HEK293 (cell line): Measurements from ENCODE around the gene COL12A1.

Experiments used
- CTCF ChIP-seq: fragments of 450-650 bp; formaldehyde crosslinking; IDR thresholded peaks from 2 replicates; pipeline ENCODE4 v1.5.1; 2016; ENCODE audit warnings: missing biosample characterization, missing genetic modification characterization
- KLF1 ChIP-seq: fragments of 450-650 bp; formaldehyde crosslinking; IDR thresholded peaks from 2 replicates; pipeline ENCODE4 v1.5.1; 2016; ENCODE audit warnings: missing biosample characterization, missing genetic modification characterization
- KLF9 ChIP-seq: fragments of 450-650 bp; formaldehyde crosslinking; IDR thresholded peaks from 2 replicates; pipeline ENCODE4 v1.5.1; 2016; ENCODE audit warnings: missing biosample characterization, missing genetic modification characterization, low read depth
- ZNF514 ChIP-seq: fragments of 450-650 bp; formaldehyde crosslinking; IDR thresholded peaks from 2 replicates; pipeline ENCODE4 v1.5.1; 2016; ENCODE audit warnings: missing biosample characterization, missing genetic modification characterization
- TF ChIP-seq, protein P1 (sequence below): fragments of 450-650 bp; formaldehyde crosslinking; IDR thresholded peaks from 2 replicates; pipeline ENCODE4 v1.5.1; 2016; ENCODE audit warnings: missing biosample characterization, missing genetic modification characterization
- TF ChIP-seq, protein P2 (sequence below): fragments of 450-650 bp; IDR thresholded peaks from 2 replicates; pipeline ENCODE4 v1.5.1; 2018; ENCODE audit warnings: missing biosample characterization, mild to moderate bottlenecking, missing genetic modification characterization
- TF ChIP-seq, protein P3 (sequence below): sonication (generic); formaldehyde crosslinking; IDR thresholded peaks from 2 replicates; pipeline ENCODE4 v1.8.1; 2022; ENCODE audit warnings: mild to moderate bottlenecking, moderate library complexity, missing genetic modification reagents
- TF ChIP-seq, protein P4 (sequence below): fragments of 450-650 bp; formaldehyde crosslinking; IDR thresholded peaks from 2 replicates; pipeline ENCODE4 v1.5.1; 2017; ENCODE audit warnings: missing biosample characterization, missing genetic modification characterization

DNA sequence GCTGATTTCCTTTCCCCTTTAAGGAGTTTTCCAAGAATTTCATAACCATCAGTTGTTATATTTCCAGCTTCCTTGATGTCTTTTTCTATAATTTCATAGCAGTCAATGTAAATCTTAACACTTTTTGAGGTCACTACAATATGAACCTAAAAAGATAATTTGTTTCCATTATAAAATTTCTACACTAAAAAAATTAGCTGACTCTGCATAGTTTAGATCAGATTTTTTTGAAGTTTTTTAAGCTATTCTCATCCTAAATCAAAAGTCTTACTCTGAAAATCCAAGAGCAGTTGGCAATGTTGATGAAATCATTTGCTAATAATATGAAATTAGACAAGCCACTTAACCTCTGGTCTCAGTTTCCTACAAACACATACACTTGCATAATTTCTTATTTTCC is 96.8 kb downstream of the COL12A1 start:
- TF ChIP-seq, protein P1, sequence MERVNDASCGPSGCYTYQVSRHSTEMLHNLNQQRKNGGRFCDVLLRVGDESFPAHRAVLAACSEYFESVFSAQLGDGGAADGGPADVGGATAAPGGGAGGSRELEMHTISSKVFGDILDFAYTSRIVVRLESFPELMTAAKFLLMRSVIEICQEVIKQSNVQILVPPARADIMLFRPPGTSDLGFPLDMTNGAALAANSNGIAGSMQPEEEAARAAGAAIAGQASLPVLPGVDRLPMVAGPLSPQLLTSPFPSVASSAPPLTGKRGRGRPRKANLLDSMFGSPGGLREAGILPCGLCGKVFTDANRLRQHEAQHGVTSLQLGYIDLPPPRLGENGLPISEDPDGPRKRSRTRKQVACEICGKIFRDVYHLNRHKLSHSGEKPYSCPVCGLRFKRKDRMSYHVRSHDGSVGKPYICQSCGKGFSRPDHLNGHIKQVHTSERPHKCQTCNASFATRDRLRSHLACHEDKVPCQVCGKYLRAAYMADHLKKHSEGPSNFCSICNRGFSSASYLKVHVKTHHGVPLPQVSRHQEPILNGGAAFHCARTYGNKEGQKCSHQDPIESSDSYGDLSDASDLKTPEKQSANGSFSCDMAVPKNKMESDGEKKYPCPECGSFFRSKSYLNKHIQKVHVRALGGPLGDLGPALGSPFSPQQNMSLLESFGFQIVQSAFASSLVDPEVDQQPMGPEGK (tag by site-specific recombination) = no peak
- no peak for TF ChIP-seq ZNF514 (tag by site-specific recombination)
- TF ChIP-seq, protein P2, sequence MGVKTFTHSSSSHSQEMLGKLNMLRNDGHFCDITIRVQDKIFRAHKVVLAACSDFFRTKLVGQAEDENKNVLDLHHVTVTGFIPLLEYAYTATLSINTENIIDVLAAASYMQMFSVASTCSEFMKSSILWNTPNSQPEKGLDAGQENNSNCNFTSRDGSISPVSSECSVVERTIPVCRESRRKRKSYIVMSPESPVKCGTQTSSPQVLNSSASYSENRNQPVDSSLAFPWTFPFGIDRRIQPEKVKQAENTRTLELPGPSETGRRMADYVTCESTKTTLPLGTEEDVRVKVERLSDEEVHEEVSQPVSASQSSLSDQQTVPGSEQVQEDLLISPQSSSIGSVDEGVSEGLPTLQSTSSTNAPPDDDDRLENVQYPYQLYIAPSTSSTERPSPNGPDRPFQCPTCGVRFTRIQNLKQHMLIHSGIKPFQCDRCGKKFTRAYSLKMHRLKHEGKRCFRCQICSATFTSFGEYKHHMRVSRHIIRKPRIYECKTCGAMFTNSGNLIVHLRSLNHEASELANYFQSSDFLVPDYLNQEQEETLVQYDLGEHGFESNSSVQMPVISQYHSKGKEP (tag by site-specific recombination) = no peak
- no peak for TF ChIP-seq CTCF (tag by site-specific recombination)
- no peak for TF ChIP-seq KLF1 (tag by site-specific recombination)
- no peak for TF ChIP-seq KLF9
- TF ChIP-seq, protein P3, sequence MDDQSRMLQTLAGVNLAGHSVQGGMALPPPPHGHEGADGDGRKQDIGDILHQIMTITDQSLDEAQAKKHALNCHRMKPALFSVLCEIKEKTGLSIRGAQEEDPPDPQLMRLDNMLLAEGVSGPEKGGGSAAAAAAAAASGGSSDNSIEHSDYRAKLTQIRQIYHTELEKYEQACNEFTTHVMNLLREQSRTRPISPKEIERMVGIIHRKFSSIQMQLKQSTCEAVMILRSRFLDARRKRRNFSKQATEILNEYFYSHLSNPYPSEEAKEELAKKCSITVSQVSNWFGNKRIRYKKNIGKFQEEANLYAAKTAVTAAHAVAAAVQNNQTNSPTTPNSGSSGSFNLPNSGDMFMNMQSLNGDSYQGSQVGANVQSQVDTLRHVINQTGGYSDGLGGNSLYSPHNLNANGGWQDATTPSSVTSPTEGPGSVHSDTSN (CRISPR knock-in tag) = no peak
- TF ChIP-seq, protein P4, sequence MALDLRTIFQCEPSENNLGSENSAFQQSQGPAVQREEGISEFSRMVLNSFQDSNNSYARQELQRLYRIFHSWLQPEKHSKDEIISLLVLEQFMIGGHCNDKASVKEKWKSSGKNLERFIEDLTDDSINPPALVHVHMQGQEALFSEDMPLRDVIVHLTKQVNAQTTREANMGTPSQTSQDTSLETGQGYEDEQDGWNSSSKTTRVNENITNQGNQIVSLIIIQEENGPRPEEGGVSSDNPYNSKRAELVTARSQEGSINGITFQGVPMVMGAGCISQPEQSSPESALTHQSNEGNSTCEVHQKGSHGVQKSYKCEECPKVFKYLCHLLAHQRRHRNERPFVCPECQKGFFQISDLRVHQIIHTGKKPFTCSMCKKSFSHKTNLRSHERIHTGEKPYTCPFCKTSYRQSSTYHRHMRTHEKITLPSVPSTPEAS (tag by site-specific recombination) = no peak
